Anterior cingulate cortex (tissue), 58 donors: Measurements from ENCODE around the gene PITX1.
A peak's percentile ranks its signal among the peaks of the same experiment; 100 is the strongest.
"Not testable (repeated sequence)": the region's sequence is repeated elsewhere in the genome, so short reads cannot be mapped to it uniquely, and the experiment has no call there.

Source experiments
- DNase-seq, 58 donors: peaks; one replicate each; lab custom pipeline; 2025; lab: John Stamatoyannopoulos, UW

PITX1 gene

DNA sequence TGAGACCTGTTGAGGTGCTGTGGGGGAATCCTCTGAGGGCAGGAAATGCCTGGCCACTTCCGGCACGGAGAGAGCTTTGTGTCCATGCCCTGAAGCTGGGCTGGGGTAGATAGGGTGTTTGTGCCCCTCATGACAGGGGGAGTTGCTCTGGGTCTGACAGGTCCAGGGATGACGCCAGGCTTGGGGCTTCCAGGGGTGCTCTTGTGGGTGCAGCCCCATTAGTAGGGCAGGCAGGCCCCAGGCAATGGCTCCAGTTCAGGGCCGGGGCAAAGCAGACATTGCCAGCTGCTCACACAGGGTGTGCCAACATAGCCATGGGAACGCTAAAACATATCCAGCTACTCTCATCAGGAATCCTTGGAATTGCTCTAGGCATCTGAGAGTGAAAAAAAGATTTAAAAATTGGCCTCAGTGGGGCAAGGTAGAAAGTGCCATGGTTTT, 21.1 kb downstream of the PITX1 start:
- DNase-seq: peak in 11 of 58 donors; percentile 3 to 37 (median 9)

DNA sequence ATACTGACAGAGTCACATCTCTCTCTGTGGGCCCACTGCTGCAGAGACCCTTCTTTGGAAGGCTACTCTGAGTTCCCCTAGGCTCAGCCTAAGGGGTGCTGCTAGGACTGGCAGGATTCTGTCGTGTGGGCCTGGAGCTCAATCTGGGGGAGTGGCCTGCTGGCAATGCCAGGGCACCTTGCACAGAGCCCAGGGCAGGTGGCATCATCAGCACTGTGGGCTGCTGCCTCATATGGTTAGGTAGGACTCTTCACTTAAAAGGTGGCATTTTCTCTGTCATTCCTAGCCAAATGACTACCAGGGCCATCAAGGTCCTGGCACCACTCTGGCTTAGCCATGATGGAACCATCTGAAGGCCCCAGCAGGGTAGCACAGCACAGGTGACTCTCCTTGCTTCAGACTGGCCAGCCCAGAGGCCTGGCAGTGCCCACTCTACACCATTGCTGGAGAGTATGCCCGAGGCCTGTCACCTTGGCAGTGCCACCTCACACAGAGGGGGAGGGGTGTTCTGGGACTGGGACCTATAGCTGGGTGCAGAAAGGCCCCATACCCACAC, 21.9 kb downstream of the PITX1 start:
- DNase-seq: no peak

DNA sequence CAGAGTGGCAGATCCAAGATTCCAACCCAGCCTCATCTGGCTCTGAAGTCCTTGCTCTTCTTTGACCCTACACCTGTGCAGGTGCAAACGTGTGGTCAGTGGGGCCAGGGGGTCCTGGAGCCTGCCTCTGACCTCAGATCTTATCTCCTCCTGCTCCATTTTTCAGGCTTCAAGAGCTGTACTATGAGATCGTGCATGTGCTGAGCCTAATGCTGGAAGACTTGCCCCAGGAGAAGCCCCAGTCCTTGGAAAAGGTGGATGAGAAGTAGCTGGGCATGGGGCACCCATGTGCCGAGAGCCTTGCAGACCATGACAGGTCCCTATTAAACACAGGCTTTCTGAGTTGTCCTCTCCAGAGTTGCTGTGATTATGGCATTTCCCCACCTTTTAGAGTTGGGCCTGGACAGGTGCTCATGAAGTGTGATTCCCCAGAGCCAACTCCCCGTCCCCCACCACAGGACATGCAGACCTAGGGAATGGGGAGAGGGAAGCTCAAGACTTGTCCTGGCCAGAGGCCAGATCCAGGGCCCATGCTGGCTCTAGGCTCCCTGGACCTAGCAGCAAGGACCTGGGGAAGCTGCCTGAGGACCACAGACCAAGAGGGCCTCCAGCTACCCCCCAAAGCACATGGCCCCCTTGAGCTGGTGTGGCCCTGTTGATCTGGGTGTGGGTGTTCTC, 22.5 kb downstream of the PITX1 start:
- no peak for DNase-seq

- no peak for DNase-seq
These were observed 23.3 kb downstream of the PITX1 start for GRCh38 chr5:135010502-135011354.

GRCh38 chr5:135009736-135010501, 24.1 kb downstream of the PITX1 start:
- DNase-seq: no peak

GRCh38 chr5:135008981-135009735, 24.9 kb downstream of the PITX1 start:
- DNase-seq: no peak

DNA sequence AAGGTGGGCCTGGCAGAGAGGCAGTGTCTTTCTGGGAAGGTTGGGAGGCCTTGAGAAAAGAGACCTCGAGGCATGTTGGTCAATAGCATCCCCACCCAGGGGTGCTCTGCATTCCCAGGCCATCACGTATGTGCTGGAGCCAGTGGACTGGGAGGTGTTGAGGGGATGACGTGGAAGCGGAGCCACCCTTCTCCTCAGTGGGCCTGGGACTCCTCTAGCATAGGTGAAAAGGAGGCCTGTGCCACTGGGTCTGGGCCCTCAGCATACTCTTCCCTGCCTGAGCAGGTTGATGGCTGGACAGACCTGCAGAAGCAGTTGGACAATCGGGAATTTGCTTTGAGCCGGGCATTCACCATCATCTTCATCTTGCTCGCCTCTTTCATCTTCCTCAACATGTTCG, 25.5 kb downstream of the PITX1 start:
- DNase-seq: no peak

DNA sequence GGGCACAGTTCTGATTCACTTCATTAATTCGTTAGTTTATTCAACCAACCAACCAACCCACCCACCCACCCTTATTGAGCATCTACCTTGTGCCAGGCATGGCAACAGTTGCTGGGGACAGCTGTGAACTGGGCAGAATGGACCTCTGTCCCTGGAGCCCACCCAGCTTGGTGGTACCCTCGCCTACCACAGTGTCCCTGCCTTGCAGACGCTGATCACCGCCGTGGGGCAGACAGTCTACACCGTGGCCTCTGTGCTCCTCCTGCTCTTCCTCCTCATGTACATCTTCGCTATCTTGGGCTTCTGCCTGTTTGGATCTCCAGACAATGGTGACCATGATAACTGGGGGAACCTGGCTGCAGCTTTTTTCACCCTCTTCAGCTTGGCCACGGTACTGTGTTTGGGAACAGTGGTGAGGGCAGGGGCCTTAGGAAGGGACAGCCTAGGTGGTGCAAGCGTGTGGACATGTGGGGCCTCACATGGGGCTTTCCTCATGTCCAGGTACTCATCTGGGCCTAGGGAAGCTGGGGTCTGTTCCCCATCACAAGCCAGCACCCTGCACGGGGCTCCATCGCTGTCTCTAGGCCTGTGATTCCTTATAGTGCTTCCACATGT, 26.2 kb downstream of the PITX1 start:
- no peak for DNase-seq

- DNase-seq: no peak
These were observed 26.7 kb downstream of the PITX1 start for GRCh38 chr5:135007305-135007704.

DNA sequence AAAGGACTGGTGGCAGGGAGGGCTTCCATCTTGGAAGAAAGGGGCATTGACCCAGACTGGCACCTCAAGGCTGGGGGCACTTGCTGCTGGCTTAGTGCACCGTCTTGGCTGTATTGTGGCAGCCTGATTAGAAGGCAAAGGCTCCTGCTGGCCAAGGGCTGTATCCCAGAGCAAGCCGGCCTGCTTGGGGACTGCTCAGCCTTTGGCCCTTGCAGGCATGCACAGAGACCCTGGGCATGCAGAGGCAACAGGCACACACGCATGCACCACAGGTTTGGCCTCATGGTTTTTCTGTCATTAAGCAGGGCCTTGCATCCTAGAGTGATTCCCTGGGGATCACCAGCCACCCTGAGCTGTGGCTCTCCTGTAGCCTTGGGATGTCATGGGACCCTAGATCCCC, 29.0 kb downstream of the PITX1 start:
- DNase-seq: no peak

- no peak for DNase-seq
These were observed 29.7 kb downstream of the PITX1 start for GRCh38 chr5:135004376-135004775.

DNA sequence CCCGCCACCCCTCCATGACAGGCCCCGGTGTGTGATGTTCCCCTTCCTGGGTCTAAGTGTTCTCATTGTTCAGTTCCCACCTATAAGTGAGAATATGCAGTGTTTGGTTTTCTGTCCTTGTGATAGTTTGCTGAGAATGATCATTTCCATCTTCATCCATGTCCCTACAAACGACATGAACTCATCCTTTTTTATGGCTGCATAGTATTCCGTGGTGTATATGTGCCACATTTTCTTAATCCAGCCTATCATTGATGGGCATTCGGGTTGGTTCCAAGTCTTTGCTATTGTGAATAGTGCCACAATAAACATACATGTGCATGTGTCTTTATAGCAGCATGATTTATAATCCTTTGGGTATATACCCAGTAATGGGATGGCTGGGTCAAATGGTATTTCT, 36.0 kb downstream of the PITX1 start:
- DNase-seq: not testable (repeated sequence)

DNA sequence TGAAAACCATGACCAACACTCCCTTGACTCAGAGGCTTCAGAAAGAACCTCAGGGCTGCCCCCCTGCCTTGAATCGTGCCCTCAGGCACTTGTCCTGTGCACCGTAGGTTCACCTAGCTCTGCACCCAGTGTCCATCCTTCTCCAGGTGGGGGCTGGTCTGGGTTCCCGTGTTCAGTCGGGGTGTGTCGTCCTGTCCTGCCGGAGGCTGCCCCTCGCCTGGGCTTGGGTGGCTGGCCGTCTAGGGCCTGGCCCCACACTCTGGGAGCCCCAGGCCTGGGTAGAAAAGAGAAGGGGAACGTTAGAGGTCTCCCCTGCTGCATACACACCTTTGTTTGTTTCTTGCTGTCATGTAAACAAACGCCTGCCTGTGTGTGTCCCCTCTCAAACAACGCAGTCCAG, 37.0 kb downstream of the PITX1 start:
- no peak for DNase-seq

- no peak for DNase-seq
These were observed 38.1 kb downstream of the PITX1 start for GRCh38 chr5:134995850-134996402.

DNA sequence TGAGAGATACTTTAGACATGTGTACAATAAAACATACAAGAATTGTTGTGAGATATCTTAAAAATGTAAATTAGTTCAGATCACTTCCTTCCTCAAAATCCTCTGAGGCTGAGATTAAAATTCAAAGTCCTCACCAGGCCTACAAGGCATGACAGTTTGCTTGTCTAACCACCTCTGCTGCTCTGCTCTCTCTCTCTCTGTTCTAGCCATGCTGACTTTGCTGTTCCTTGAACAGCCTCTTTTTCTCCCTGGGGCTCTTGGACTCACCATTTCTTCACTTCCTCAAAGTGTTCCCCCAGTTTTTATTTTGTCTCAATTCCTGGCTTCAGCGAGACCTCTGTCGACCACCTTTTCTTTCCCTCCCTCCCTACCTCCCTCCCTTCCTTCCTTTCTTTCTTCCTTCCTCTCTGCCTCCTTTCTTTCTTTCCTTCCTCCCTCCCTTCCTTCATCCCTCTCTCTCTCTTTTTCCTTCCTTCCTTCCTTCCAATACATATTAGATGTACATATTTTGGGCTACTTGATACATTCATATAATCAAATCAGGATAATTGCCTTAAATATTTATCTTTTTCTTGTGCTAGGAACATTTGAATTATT, 39.4 kb downstream of the PITX1 start:
- no peak for DNase-seq

DNA sequence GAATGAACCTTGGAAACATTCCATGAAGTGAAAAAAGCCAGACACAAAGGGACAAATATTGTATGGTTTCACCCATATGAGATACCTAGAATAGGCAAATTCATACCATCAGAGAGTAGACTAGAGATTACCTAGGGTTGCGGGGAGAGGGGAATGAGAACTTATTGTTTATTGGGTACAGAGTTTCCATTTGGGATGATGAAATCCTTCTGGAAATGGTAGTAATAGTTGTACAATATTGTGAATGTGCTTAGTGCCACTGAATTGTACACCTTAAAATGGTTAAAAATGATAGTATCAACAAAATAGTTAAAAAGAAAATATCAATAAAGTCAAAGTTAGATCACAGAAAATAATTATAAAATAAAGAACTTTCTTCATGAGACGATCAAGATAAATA, 40.9 kb downstream of the PITX1 start:
- no peak for DNase-seq

GRCh38 chr5:134992148-134992547, 41.9 kb downstream of the PITX1 start:
- no peak for DNase-seq

DNA sequence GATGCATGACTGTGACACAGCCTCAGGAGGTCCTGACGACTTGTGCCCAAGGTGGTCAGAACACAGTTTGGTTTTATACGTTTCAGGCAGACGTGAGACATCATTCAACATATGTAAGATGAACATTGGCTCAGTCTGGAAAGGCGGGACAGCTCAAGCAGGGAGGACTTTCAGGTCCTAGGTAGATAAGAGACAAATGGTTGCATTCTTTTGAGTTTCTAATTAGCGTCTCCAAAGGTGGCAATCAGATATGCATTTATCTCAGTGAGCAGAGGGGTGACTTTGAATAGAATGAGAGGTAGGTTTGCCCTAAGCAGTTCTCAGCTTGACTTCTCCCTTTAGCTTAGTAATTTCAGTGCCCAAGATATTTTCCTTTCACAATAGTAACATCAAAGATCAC, 43.8 kb downstream of the PITX1 start:
- not testable (repeated sequence) for DNase-seq

- no peak for DNase-seq
These were observed 44.7 kb downstream of the PITX1 start for GRCh38 chr5:134989266-134989830.
